ENCODE results near the gene FNDC10.

Gene FNDC10

DNA sequence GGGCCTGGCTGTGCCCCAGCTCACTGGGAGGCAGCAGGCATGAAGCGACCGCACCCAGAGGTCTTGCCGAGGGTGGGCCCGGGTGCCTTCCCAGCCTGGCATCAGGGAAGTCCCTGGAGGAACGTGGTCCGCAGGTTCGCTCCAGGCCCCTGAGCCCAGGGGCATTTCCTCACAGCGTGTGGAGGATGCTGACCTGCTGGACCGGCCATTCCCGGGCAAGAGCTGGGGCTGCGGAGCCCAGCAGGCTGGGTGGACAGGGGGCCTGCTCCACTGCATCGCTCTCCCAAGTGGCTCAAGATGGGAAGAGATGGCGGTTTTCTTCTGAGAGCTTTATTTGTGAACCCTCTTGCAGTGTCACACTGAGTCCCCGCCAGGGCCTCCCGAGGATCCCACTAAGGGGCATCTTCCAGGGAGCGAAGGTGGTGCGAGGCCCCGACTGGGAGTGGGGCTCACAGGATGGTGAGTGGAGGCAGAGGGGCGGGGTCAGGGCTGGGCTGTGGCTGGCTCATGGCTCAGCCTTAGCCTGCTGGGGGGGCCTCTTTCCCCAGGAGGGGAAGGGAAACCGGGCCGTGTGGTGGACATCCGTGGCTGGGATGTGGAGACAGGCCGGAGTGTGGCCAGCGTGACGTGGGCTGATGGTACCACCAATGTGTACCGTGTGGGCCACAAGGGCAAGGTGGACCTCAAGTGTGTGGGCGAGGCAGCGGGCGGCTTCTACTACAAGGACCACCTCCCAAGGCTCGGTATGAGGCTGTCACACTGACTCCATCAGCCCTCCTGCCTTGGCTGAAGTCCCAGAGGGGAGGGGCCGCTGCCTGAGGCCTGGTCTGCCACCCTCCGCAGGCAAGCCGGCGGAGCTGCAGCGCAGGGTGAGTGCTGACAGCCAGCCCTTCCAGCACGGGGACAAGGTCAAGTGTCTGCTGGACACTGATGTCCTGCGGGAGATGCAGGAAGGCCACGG lies 24.8 kb upstream of the FNDC10 start:
- TF ChIP-seq CTCF (IDR thresholded peaks at IDR 0.05; ENCODE audit: low read depth, low read length): 0 out of 2 replicates have a peak, but pooled peaks have one; percentile 3
- H3K9me3 ChIP-seq (ENCODE audit: severe bottlenecking): no peaks in the 10 kb centered on the region
- no peak for DNase-seq
- H3K27me3 ChIP-seq (ENCODE audit: insufficient read depth, low read depth, severe bottlenecking): no peaks in the 10 kb centered on the region
- H3K4me3 ChIP-seq (ENCODE audit: low read depth, low read length): no peak overlapping the region
- H3K36me3 ChIP-seq: no peaks in the 10 kb centered on the region
- no peak overlapping the region for H3K27ac ChIP-seq

- Histone ChIP-seq H3K27ac (no peak overlapping the region), H3K36me3 (no peaks in the 10 kb centered on the region), H3K27me3 (ENCODE audit: insufficient read depth, low read depth, severe bottlenecking) (no peaks in the 10 kb centered on the region), H3K9me3 (ENCODE audit: severe bottlenecking) (no peaks in the 10 kb centered on the region), H3K4me3 (ENCODE audit: low read depth, low read length) (no peak overlapping the region)
- no peak for TF ChIP-seq CTCF (IDR thresholded peaks at IDR 0.05; ENCODE audit: low read depth, low read length)
- no peak for DNase-seq
These were observed 23.9 kb upstream of the FNDC10 start for GRCh38 chr1:1623631-1624442.

- DNase-seq: no peak
- peaks cover 6% of the 10 kb centered on the region for H3K36me3 ChIP-seq
- no peak overlapping the region for H3K4me3 ChIP-seq (ENCODE audit: low read depth, low read length)
- H3K9me3 ChIP-seq (ENCODE audit: severe bottlenecking): no peaks in the 10 kb centered on the region
- H3K27me3 ChIP-seq (ENCODE audit: insufficient read depth, low read depth, severe bottlenecking): no peaks in the 10 kb centered on the region
- TF ChIP-seq CTCF (IDR thresholded peaks at IDR 0.05; ENCODE audit: low read depth, low read length): no peak
- H3K27ac ChIP-seq: no peak overlapping the region
These were observed 23.3 kb upstream of the FNDC10 start for GRCh38 chr1:1623181-1623630.

- no peak overlapping the region for H3K27ac ChIP-seq
- TF ChIP-seq CTCF (IDR thresholded peaks at IDR 0.05; ENCODE audit: low read depth, low read length): no peak
- DNase-seq: no peak
These were observed 22.8 kb upstream of the FNDC10 start for GRCh38 chr1:1622788-1623094.

GRCh38 chr1:1622010-1622787 lies 22.3 kb upstream of the FNDC10 start:
- DNase-seq: no peak
- no peak for TF ChIP-seq CTCF (IDR thresholded peaks at IDR 0.05; ENCODE audit: low read depth, low read length)
- no peaks in the 10 kb centered on the region for H3K9me3 ChIP-seq (ENCODE audit: severe bottlenecking)

More at GRCh38 chr1:1622788-1623094, 22.8 kb upstream of the FNDC10 start:
- H3K9me3 ChIP-seq (ENCODE audit: severe bottlenecking): no peaks in the 10 kb centered on the region
- peaks cover 10% of the 10 kb centered on the region for H3K36me3 ChIP-seq
- H3K27me3 ChIP-seq (ENCODE audit: insufficient read depth, low read depth, severe bottlenecking): no peaks in the 10 kb centered on the region
- no peak overlapping the region for H3K4me3 ChIP-seq (ENCODE audit: low read depth, low read length)

More at GRCh38 chr1:1622010-1622787, 22.3 kb upstream of the FNDC10 start:
- Histone ChIP-seq H3K36me3 (peaks cover 16% of the 10 kb centered on the region), H3K27ac (no peak overlapping the region), H3K4me3 (ENCODE audit: low read depth, low read length) (no peak overlapping the region), H3K27me3 (ENCODE audit: insufficient read depth, low read depth, severe bottlenecking) (no peaks in the 10 kb centered on the region)
